ENCODE data around the gene ZFP91. TPM values are rescaled to one million over a fixed set of nuclear protein-coding genes. Genes with fewer than 3 reads are reported as not detected.

The ZFP91 gene
- total RNA-seq, 1 experiment from 2014 or later: 56.2 TPM

- ATAC-seq (no peak; the same call in 1 of the 2 replicates), DNase-seq (peak; percentile 82)
- TSS peak; percentile 60 for BruUV-seq (replicated peaks)
- H3K79me2 ChIP-seq (ENCODE audit: low read length): peaks cover 61% of the 10 kb centered on the region
- TF ChIP-seq CTCF (conservative IDR thresholded peaks at IDR 0.05; ENCODE audit: low read depth, low read length) (no peak), EZH2 (IDR thresholded peaks at IDR 0.05; ENCODE audit: low read length, unreplicated experiment) (no peak), EZH2phosphoT487 (IDR thresholded peaks at IDR 0.05; ENCODE audit: borderline replicate concordance, low read length) (no peak)
- no peaks in the 10 kb centered on the region for H3K9me3 ChIP-seq (ENCODE audit: low read length)
- H3K27me3 ChIP-seq (ENCODE audit: low read length): no peaks in the 10 kb centered on the region
- peak overlapping the region; percentile 99 for H3K9ac ChIP-seq (ENCODE audit: low read length)
- peaks cover 67% of the 10 kb centered on the region for H3K4me1 ChIP-seq (ENCODE audit: insufficient read depth, low read length)
- H3K36me3 ChIP-seq (ENCODE audit: low read depth, low read length): peaks cover 4% of the 10 kb centered on the region; the same call in 1 of the 2 replicates
- H3F3A ChIP-seq (ENCODE audit: low read length, unreplicated experiment): peaks cover 20% of the 10 kb centered on the region
- peak overlapping the region; percentile 97 for H3K27ac ChIP-seq (ENCODE audit: low read length)
- intact Hi-C loops (cut with micrococcal nuclease): loop anchor here (1.0 to 5.0 kb wide), 8 partner anchors 53 to 1255 kb away; partner anchors contain the start of genes FAM111A, MED19, TMX2 and TNKS1BP1
- peak overlapping the region; percentile 69 for H2AFZ ChIP-seq (ENCODE audit: low read length)
- CTCF ChIA-PET: interaction anchor here (0.6 to 1.1 kb wide), 2 partner anchors 422 to 581 kb away, joined by 4 to 8 read pairs; no protein-coding TSS in a partner anchor
- peak overlapping the region; percentile 80 for H3K4me3 ChIP-seq (ENCODE audit: low read length)
- POLR2A ChIA-PET (ENCODE audit: unreplicated experiment): interaction anchor here (0.6 to 0.7 kb wide), 2 partner anchors 64 to 211 kb away, joined by 4 to 8 read pairs; no protein-coding TSS in a partner anchor
- peaks cover 28% of the 10 kb centered on the region for H4K20me1 ChIP-seq (ENCODE audit: low read length)
- H3K9me2 ChIP-seq (replicated peaks; ENCODE audit: low read length): no peaks in the 10 kb centered on the region
- H3K4me2 ChIP-seq (ENCODE audit: low read length): peak overlapping the region; percentile 92
These were observed 1.2 kb upstream of the ZFP91 start for GRCh38 chr11:58577555-58578135.

- Histone ChIP-seq H3K4me3 (ENCODE audit: low read length) (peak overlapping the region; percentile 80), H3F3A (ENCODE audit: low read length, unreplicated experiment) (peaks cover 20% of the 10 kb centered on the region), H3K4me2 (ENCODE audit: low read length) (peak overlapping the region; percentile 92), H3K9me3 (ENCODE audit: low read length) (no peaks in the 10 kb centered on the region), H3K36me3 (ENCODE audit: low read depth, low read length) (peaks cover 4% of the 10 kb centered on the region; the same call in 1 of the 2 replicates), H3K27me3 (ENCODE audit: low read length) (no peaks in the 10 kb centered on the region), H3K9me2 (replicated peaks; ENCODE audit: low read length) (no peaks in the 10 kb centered on the region), H3K4me1 (ENCODE audit: insufficient read depth, low read length) (peaks cover 67% of the 10 kb centered on the region), H3K27ac (ENCODE audit: low read length) (peak overlapping the region; percentile 97), H2AFZ (ENCODE audit: low read length) (peak overlapping the region; percentile 79), H4K20me1 (ENCODE audit: low read length) (peaks cover 33% of the 10 kb centered on the region), H3K9ac (ENCODE audit: low read length) (peak overlapping the region; percentile 99), H3K79me2 (ENCODE audit: low read length) (peaks cover 66% of the 10 kb centered on the region)
- DNase-seq (peak; percentile 99), ATAC-seq (peak; percentile 53)
- TF ChIP-seq CTCF (conservative IDR thresholded peaks at IDR 0.05; ENCODE audit: low read depth, low read length): no peak
- no peak for TF ChIP-seq EZH2 (IDR thresholded peaks at IDR 0.05; ENCODE audit: low read length, unreplicated experiment)
- no peak for TF ChIP-seq EZH2phosphoT487 (IDR thresholded peaks at IDR 0.05; ENCODE audit: borderline replicate concordance, low read length)
- intact Hi-C loops (cut with micrococcal nuclease): loop anchor here (1.0 to 5.0 kb wide), 5 partner anchors 186 to 1256 kb away; partner anchors contain the start of genes FAM111A, MED19, TMX2 and TNKS1BP1
- POLR2A ChIA-PET (ENCODE audit: unreplicated experiment): no interaction called here
- CTCF ChIA-PET: interaction anchor here (0.6 kb wide), 1 partner anchor 423 kb away, joined by 8 read pairs; no protein-coding TSS in a partner anchor
- BruUV-seq (replicated peaks): no TSS peak
These were observed 678 bp upstream of the ZFP91 start for GRCh38 chr11:58578136-58578634.
